Liver (tissue), 3 donors: ENCODE data around the gene MLX.

Experiments
- CTCF ChIP-seq: fragments of 150-350 bp; IDR thresholded peaks from 2 replicates; pipeline ENCODE4 v1.5.1; 2017; ENCODE audit warnings: improper control_type of control experiment, low read depth, low read length; ENCODE audit not compliant: missing input control
- EGR1 ChIP-seq, 2 donors: IDR thresholded peaks; 2 replicates each; pipeline ENCODE4 v1.6.1; 2016 to 2018; ENCODE audit warnings: antibody characterized with exemption in 2 of 2, low read depth in 2 of 2
- FOXA1 ChIP-seq: IDR thresholded peaks from 2 replicates; pipeline ENCODE4 v1.6.1; 2016; ENCODE audit warnings: antibody characterized with exemption
- GABPA ChIP-seq, 2 donors: IDR thresholded peaks in 1 of 2; conservative IDR thresholded peaks in 1 of 2; 2 replicates each; pipeline ENCODE4 v1.6.1; 2016; ENCODE audit warnings: antibody characterized with exemption in 2 of 2, mild to moderate bottlenecking in 1 of 2, moderate library complexity in 1 of 2
- JUND ChIP-seq, 2 donors: IDR thresholded peaks; 2 replicates each; pipeline ENCODE4 v1.6.1; 2016; ENCODE audit warnings: antibody characterized with exemption in 2 of 2
- MAX ChIP-seq: IDR thresholded peaks from 2 replicates; pipeline ENCODE4 v1.6.1; 2016; ENCODE audit warnings: antibody characterized with exemption
- RAD21 ChIP-seq, 2 donors: IDR thresholded peaks; 2 replicates each; pipeline ENCODE4 v1.6.1; 2016; ENCODE audit warnings: antibody characterized with exemption in 2 of 2, mild to moderate bottlenecking in 2 of 2
- SP1 ChIP-seq: IDR thresholded peaks from 2 replicates; pipeline ENCODE4 v1.6.1; 2018; ENCODE audit warnings: antibody characterized with exemption, mild to moderate bottlenecking
- TAF1 ChIP-seq: conservative IDR thresholded peaks from 2 replicates; pipeline ENCODE4 v1.6.1; 2016; ENCODE audit warnings: antibody characterized with exemption, mild to moderate bottlenecking
- ZBTB33 ChIP-seq: IDR thresholded peaks from 2 replicates; pipeline ENCODE4 v1.6.1; 2016; ENCODE audit warnings: antibody characterized with exemption
- TF ChIP-seq, protein P1 (sequence below): IDR thresholded peaks from 2 replicates; pipeline ENCODE4 v1.6.1; 2016; ENCODE audit warnings: antibody characterized with exemption, mild to moderate bottlenecking
- TF ChIP-seq, protein P2 (sequence below): IDR thresholded peaks from 2 replicates; pipeline ENCODE4 v1.6.1; 2016; ENCODE audit warnings: antibody characterized with exemption
- donor health status: healthy.
- donor health status: healthy.

GRCh38 chr17:42526031-42526444 is 40.9 kb upstream of the MLX start:
- TF ChIP-seq CTCF: no peak
- TF ChIP-seq, protein P1, sequence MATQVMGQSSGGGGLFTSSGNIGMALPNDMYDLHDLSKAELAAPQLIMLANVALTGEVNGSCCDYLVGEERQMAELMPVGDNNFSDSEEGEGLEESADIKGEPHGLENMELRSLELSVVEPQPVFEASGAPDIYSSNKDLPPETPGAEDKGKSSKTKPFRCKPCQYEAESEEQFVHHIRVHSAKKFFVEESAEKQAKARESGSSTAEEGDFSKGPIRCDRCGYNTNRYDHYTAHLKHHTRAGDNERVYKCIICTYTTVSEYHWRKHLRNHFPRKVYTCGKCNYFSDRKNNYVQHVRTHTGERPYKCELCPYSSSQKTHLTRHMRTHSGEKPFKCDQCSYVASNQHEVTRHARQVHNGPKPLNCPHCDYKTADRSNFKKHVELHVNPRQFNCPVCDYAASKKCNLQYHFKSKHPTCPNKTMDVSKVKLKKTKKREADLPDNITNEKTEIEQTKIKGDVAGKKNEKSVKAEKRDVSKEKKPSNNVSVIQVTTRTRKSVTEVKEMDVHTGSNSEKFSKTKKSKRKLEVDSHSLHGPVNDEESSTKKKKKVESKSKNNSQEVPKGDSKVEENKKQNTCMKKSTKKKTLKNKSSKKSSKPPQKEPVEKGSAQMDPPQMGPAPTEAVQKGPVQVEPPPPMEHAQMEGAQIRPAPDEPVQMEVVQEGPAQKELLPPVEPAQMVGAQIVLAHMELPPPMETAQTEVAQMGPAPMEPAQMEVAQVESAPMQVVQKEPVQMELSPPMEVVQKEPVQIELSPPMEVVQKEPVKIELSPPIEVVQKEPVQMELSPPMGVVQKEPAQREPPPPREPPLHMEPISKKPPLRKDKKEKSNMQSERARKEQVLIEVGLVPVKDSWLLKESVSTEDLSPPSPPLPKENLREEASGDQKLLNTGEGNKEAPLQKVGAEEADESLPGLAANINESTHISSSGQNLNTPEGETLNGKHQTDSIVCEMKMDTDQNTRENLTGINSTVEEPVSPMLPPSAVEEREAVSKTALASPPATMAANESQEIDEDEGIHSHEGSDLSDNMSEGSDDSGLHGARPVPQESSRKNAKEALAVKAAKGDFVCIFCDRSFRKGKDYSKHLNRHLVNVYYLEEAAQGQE: no peak
- no peak for TF ChIP-seq MAX
- no peak for TF ChIP-seq GABPA (IDR thresholded peaks at IDR 0.05 in 1 of 2, conservative IDR thresholded peaks at IDR 0.05 in 1 of 2)
- no peak for TF ChIP-seq JUND (IDR thresholded peaks at IDR 0.05)
- TF ChIP-seq TAF1: no peak
- no peak for TF ChIP-seq FOXA1
- TF ChIP-seq ZBTB33: no peak
- TF ChIP-seq EGR1 (IDR thresholded peaks at IDR 0.05; ENCODE audit: low read depth in 2 of 2): no peak
- no peak for TF ChIP-seq SP1
- TF ChIP-seq, protein P2, sequence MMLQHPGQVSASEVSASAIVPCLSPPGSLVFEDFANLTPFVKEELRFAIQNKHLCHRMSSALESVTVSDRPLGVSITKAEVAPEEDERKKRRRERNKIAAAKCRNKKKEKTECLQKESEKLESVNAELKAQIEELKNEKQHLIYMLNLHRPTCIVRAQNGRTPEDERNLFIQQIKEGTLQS: no peak
- TF ChIP-seq RAD21 (IDR thresholded peaks at IDR 0.05): no peak
